Fibroblast of pulmonary artery (primary cell): ENCODE results near the gene ZFAND3.

Experiments
- DNase-seq: peaks from one replicate; pipeline ENCODE4 v3.0.0-alpha.2; 2010; ENCODE audit warnings: low read depth
- H3K4me3 ChIP-seq: replicated peaks from 2 replicates; pipeline ENCODE4 v1.5.1; 2011; ENCODE audit warnings: low read depth, mild to moderate bottlenecking, control low read depth, low read length, moderate library complexity
- CTCF ChIP-seq: IDR thresholded peaks from 2 replicates; pipeline ENCODE4 v1.5.1; 2011; ENCODE audit warnings: mild to moderate bottlenecking, control low read depth, low read length, inconsistent platforms; ENCODE audit errors: missing control alignments

ZFAND3 gene

GRCh38 chr6:37916675-37917074 lies 97.1 kb downstream of the ZFAND3 start:
- no peak overlapping the region for H3K4me3 ChIP-seq
- TF ChIP-seq CTCF, result no peak
- DNase-seq, result no peak

- DNase-seq, result no peak
- no peak overlapping the region for H3K4me3 ChIP-seq
- no peak for TF ChIP-seq CTCF
Measured at GRCh38 chr6:37917566-37917965, 98.0 kb downstream of the ZFAND3 start.

DNA sequence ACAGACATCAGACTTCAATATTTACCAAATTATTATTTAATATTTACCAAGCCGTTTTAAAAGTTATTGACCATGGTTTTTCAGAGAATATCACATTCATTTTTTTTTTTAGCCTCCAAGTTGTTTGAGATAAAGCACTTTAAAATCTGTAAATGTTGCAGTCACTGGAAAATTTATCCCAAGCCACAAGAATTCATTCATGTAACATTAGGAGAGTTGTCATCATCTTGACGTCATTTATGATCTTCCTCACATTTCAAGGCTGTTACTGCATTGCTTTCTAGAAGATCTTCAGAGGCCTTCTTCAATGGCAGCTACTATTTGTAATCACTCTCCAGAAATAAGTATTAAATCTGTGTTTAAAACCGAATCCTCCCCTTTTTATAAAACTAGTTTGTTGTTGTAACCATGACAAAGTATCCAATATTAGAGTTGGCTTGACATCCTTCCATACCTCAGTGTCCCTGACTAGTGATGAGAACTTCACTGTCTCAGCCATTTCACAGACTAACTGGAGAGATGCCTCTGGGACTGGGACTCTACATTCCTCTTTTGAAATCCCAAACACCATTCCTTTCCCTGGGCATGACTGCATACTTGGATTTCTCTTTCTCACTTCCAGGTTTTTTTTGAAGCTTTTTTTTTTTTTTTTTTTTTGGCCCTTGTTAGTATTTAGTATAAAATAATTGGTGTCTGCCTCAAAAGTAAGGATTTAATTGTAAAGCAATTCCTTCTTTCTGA lies 100.1 kb downstream of the ZFAND3 start:
- DNase-seq, result peak; percentile 57
- no peak for TF ChIP-seq CTCF
- no peak overlapping the region for H3K4me3 ChIP-seq

DNA sequence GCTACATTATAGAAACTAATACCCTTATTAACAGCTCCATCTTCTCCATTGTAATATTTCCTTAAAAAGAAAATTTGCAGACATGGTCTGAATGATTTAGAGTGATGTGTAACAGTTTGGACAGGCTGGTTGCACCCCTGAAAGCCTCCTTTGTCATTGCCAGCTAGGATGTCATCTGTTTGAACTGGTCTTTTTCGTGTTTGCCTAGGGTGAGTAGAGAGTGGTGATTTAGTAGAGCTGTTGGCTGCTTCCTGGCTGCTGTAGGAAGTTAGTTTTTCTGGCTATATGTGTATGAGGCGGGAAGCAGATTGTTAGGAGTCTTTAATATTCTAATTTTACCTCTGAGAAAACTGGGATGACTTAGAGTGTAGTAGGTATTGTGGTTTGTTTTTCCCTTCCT lies 101.1 kb downstream of the ZFAND3 start:
- DNase-seq, result no peak
- no peak for TF ChIP-seq CTCF
- no peak overlapping the region for H3K4me3 ChIP-seq

DNA sequence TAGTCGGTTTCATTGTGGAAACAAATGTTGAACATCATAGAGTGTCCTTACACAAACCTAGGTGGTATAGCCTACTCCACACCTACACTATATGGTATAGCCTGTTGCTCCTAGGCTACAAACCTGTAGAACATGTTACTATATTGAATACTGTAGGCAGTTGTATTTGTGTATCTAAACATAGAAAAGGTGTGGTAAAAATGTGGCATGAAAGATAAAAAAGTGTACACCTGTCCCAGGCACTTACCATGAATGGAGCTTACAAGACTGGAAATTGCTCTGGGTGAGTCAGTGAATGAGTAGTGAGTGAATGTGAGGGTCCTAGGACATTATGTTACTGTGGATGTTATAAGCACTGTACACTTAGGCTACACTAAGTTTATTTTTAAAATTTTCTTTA lies 103.0 kb downstream of the ZFAND3 start:
- H3K4me3 ChIP-seq, result no peak overlapping the region
- TF ChIP-seq CTCF, result no peak
- no peak for DNase-seq

DNA sequence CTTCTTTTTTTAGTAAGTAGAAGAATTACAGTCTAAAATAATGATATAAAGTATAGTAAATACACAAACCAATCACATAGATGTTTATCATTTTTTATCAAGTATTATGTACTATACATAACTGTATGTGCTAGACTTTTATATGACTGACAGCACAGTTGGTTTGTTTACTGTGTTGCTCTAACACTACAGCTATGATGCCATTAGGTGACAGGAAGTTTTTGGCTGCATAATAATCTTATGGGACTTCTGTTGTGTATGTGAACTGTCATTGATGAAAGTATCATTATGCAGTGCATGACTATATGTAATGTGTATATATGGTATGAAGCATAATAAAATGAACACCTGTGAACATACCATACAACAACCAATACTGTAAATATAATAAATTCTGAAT lies 104.0 kb downstream of the ZFAND3 start:
- no peak for DNase-seq
- TF ChIP-seq CTCF, result no peak
- H3K4me3 ChIP-seq, result no peak overlapping the region

GRCh38 chr6:37926661-37927060 lies 107.1 kb downstream of the ZFAND3 start:
- H3K4me3 ChIP-seq, result no peak overlapping the region
- no peak for DNase-seq
- no peak for TF ChIP-seq CTCF
